Measurements from ENCODE around the gene KLK4.

Gene KLK4

GRCh38 chr19:50921426-50922316 lies 10.5 kb upstream of the KLK4 start:
- TF ChIP-seq CTCF (IDR thresholded peaks at IDR 0.05; ENCODE audit: low read depth, low read length, missing control alignments), result no peak
- H3K4me3 ChIP-seq (ENCODE audit: low read depth, low read length), result no peak overlapping the region
- no peak for DNase-seq (ENCODE audit: low read depth)

- no peak for DNase-seq (ENCODE audit: low read depth)
- no peak for TF ChIP-seq CTCF (IDR thresholded peaks at IDR 0.05; ENCODE audit: low read depth, low read length, missing control alignments)
- no peak overlapping the region for H3K4me3 ChIP-seq (ENCODE audit: low read depth, low read length)
Observed at GRCh38 chr19:50916069-50916468, 4.9 kb upstream of the KLK4 start.

GRCh38 chr19:50912727-50913716 lies 1.8 kb upstream of the KLK4 start:
- no peak for DNase-seq (ENCODE audit: low read depth)

GRCh38 chr19:50912102-50912599 lies 956 bp upstream of the KLK4 start:
- H3K4me3 ChIP-seq (ENCODE audit: low read depth, low read length), result no peak overlapping the region
- TF ChIP-seq CTCF (IDR thresholded peaks at IDR 0.05; ENCODE audit: low read depth, low read length, missing control alignments), result no peak

More at GRCh38 chr19:50912727-50913716, 1.8 kb upstream of the KLK4 start:
- no peak overlapping the region for H3K4me3 ChIP-seq (ENCODE audit: low read depth, low read length)
- TF ChIP-seq CTCF (IDR thresholded peaks at IDR 0.05; ENCODE audit: low read depth, low read length, missing control alignments), result no peak

GRCh38 chr19:50910722-50911121 lies 473 bp downstream of the KLK4 start:
- DNase-seq (ENCODE audit: low read depth), result no peak
- H3K4me3 ChIP-seq (ENCODE audit: low read depth, low read length), result no peak overlapping the region
- TF ChIP-seq CTCF (IDR thresholded peaks at IDR 0.05; ENCODE audit: low read depth, low read length, missing control alignments), result no peak

More at GRCh38 chr19:50912102-50912599, 956 bp upstream of the KLK4 start:
- no peak for DNase-seq (ENCODE audit: low read depth)

- TF ChIP-seq CTCF (IDR thresholded peaks at IDR 0.05; ENCODE audit: low read depth, low read length, missing control alignments), result no peak
- DNase-seq (ENCODE audit: low read depth), result no peak
- peak overlapping the region; percentile 25 for H3K4me3 ChIP-seq (ENCODE audit: low read depth, low read length)
Observed at GRCh38 chr19:50909240-50910070, 1.7 kb downstream of the KLK4 start.

All from GM12864 (cell line).